LNCaP clone FGC (cell line): Measurements from ENCODE around the gene RAP1GAP2.

ENCODE experiments used
- DNase-seq: peaks from one replicate; pipeline ENCODE4 v3.0.0-alpha.2; 2011; ENCODE audit warnings: low read depth
- H3K4me3 ChIP-seq: 2 replicates; pipeline ENCODE4 v1.5.1; 2011; ENCODE audit warnings: mild to moderate bottlenecking, low read depth, low read length, control low read depth
- TF ChIP-seq, protein P1 (sequence below): IDR thresholded peaks from 2 replicates; pipeline ENCODE4 v1.5.1; 2012; ENCODE audit warnings: mild to moderate bottlenecking; ENCODE audit not compliant: control insufficient read depth, insufficient read depth; ENCODE audit errors: extremely low read depth

Gene RAP1GAP2

GRCh38 chr17:2844416-2844815 lies 48.2 kb downstream of the RAP1GAP2 start:
- TF ChIP-seq, protein P1, sequence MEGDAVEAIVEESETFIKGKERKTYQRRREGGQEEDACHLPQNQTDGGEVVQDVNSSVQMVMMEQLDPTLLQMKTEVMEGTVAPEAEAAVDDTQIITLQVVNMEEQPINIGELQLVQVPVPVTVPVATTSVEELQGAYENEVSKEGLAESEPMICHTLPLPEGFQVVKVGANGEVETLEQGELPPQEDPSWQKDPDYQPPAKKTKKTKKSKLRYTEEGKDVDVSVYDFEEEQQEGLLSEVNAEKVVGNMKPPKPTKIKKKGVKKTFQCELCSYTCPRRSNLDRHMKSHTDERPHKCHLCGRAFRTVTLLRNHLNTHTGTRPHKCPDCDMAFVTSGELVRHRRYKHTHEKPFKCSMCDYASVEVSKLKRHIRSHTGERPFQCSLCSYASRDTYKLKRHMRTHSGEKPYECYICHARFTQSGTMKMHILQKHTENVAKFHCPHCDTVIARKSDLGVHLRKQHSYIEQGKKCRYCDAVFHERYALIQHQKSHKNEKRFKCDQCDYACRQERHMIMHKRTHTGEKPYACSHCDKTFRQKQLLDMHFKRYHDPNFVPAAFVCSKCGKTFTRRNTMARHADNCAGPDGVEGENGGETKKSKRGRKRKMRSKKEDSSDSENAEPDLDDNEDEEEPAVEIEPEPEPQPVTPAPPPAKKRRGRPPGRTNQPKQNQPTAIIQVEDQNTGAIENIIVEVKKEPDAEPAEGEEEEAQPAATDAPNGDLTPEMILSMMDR: no peak
- no peak overlapping the region for H3K4me3 ChIP-seq
- no peak for DNase-seq

GRCh38 chr17:2847381-2848333 lies 51.4 kb downstream of the RAP1GAP2 start:
- TF ChIP-seq, protein P1: no peak
- H3K4me3 ChIP-seq: no peak overlapping the region
- no peak for DNase-seq

- no peak for DNase-seq
- TF ChIP-seq, protein P1: no peak
- H3K4me3 ChIP-seq: no peak overlapping the region
These were observed 53.1 kb downstream of the RAP1GAP2 start for GRCh38 chr17:2849327-2849670.

GRCh38 chr17:2850991-2851390 lies 54.8 kb downstream of the RAP1GAP2 start:
- TF ChIP-seq, protein P1: no peak
- no peak overlapping the region for H3K4me3 ChIP-seq
- no peak for DNase-seq

GRCh38 chr17:2851615-2852014 lies 55.4 kb downstream of the RAP1GAP2 start:
- no peak overlapping the region for H3K4me3 ChIP-seq
- TF ChIP-seq, protein P1: no peak
- no peak for DNase-seq

DNA sequence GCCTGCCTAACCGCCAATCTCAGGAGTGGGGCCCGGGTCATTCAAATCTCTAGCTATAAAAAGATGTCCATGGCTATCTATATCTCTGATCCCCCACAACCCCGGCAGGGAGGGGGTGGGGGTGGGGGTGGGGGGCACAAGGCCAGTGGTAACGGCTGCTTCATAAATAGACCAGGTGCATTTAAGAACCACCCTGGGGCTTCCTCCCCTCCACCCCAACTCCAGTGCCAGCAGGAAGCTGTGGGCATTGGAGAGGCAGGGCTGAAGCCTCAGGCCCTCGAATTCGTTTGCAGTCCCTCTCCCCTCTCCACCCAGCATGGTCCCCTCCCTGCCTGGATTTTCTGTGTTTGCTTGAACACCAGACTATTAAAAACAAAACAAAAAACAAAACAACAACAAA lies 56.0 kb downstream of the RAP1GAP2 start:
- TF ChIP-seq, protein P1: no peak
- DNase-seq: no peak
- H3K4me3 ChIP-seq: no peak overlapping the region
